ENCODE results near the gene TRAF5. TPM values are rescaled to one million over a fixed set of nuclear protein-coding genes. Genes with fewer than 3 reads are reported as not detected.

TRAF5 gene
- total RNA-seq, 1 donor from 2014 or later = 1.5 TPM

DNA sequence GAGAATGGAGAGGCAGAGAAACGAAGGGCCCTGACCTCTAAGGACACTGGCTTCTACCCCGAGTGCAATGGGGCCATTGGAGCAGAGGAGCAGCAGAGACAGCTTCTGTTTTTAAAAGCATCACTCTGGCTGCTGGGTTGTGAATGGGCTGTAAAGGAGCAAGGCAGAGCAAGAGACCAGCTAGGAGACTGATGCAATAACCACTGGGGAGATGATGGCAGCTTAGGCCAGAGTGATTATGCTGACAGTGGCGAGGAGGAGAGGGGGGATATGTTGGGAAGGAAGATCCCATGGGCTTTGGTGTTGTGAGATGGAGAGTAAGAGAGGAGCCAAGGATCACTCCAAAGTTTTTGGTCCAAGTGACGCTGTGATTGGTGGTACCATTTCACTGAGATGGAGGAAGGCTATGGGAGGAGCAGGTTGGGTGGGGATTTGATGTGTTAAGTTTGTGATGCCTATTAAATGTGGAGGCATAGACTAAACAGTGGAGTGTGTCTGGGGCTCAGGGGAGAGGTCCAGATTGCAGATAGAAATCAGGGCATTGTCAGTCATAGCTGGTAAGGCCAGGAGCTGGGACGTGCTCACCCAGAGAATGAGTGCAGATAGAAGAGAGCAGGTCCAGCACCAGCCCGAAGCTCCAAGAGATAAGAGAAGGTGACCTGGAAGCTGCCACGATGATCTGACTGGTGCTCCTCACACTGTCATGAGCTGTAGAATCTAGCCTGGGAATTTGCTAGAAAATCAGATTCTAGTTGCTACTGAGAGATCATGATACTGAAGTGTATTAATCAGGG is 11.0 kb downstream of the TRAF5 start:
- no peak for DNase-seq
- no peaks in the 10 kb centered on the region for H3K9me3 ChIP-seq (replicated peaks)
- TF ChIP-seq, protein P1, sequence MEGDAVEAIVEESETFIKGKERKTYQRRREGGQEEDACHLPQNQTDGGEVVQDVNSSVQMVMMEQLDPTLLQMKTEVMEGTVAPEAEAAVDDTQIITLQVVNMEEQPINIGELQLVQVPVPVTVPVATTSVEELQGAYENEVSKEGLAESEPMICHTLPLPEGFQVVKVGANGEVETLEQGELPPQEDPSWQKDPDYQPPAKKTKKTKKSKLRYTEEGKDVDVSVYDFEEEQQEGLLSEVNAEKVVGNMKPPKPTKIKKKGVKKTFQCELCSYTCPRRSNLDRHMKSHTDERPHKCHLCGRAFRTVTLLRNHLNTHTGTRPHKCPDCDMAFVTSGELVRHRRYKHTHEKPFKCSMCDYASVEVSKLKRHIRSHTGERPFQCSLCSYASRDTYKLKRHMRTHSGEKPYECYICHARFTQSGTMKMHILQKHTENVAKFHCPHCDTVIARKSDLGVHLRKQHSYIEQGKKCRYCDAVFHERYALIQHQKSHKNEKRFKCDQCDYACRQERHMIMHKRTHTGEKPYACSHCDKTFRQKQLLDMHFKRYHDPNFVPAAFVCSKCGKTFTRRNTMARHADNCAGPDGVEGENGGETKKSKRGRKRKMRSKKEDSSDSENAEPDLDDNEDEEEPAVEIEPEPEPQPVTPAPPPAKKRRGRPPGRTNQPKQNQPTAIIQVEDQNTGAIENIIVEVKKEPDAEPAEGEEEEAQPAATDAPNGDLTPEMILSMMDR (IDR thresholded peaks at IDR 0.05; ENCODE audit: borderline replicate concordance) = no peak
- no peak overlapping the region for H3K4me3 ChIP-seq
- H3K36me3 ChIP-seq = no peaks in the 10 kb centered on the region
- H3K27ac ChIP-seq (replicated peaks) = no peak overlapping the region
- no peaks in the 10 kb centered on the region for H3K27me3 ChIP-seq (ENCODE audit: low read depth)
- peaks cover 8% of the 10 kb centered on the region for H3K4me1 ChIP-seq
- intact Hi-C loops (cut with micrococcal nuclease) = no loop called here

DNA sequence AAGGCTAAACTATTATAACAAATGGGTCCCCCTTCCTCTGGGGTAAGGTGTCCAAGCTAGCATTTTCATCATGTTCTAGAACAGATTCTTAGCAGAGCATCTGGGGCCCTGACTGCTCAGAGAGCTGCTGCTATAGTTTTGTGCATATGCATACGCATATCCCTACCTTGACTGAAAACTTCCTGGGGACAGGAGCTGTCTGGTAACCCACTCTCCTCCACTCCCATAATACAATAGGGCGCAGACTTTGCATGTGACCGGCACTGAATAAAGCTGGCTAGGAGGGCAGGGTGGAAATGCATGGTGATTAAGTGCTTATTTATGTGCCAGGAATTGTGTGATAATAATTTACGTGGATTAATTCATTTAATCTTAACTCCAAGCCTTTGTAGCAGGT is 11.6 kb downstream of the TRAF5 start:
- H3K4me1 ChIP-seq = peaks cover 7% of the 10 kb centered on the region
- H3K4me3 ChIP-seq = no peak overlapping the region
- H3K9me3 ChIP-seq (replicated peaks) = no peaks in the 10 kb centered on the region
- DNase-seq = no peak
- H3K36me3 ChIP-seq = no peaks in the 10 kb centered on the region
- H3K27ac ChIP-seq (replicated peaks) = no peak overlapping the region
- TF ChIP-seq, protein P1 (IDR thresholded peaks at IDR 0.05; ENCODE audit: borderline replicate concordance) = no peak
- intact Hi-C loops (cut with micrococcal nuclease) = no loop called here
- H3K27me3 ChIP-seq (ENCODE audit: low read depth) = no peaks in the 10 kb centered on the region

DNA sequence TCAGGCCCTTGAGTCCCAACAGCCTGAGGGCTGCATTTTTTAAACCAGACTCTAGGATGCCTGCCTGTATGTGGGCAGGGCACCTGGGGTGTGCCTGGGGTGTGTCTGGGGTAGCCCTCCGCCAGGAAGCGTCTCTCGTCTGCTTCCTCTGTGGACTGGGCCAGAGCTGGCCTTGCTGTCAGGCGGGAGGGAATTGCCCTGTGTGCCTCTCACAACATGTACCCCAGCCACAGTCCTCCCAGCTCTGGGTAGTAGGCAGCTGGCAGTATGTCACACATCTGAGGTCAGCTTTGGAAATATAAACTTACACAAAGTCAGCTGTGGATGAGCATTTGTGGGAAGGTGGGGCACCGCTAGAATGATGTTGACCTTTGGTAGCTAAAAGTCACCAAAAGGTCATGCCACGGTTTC is 13.0 kb downstream of the TRAF5 start:
- no peaks in the 10 kb centered on the region for H3K9me3 ChIP-seq (replicated peaks)
- intact Hi-C loops (cut with micrococcal nuclease) = no loop called here
- H3K4me3 ChIP-seq = no peak overlapping the region
- DNase-seq = no peak
- H3K27me3 ChIP-seq (ENCODE audit: low read depth) = no peaks in the 10 kb centered on the region
- peaks cover 7% of the 10 kb centered on the region for H3K4me1 ChIP-seq
- TF ChIP-seq, protein P1 (IDR thresholded peaks at IDR 0.05; ENCODE audit: borderline replicate concordance) = no peak
- H3K36me3 ChIP-seq = no peaks in the 10 kb centered on the region
- no peak overlapping the region for H3K27ac ChIP-seq (replicated peaks)

DNA sequence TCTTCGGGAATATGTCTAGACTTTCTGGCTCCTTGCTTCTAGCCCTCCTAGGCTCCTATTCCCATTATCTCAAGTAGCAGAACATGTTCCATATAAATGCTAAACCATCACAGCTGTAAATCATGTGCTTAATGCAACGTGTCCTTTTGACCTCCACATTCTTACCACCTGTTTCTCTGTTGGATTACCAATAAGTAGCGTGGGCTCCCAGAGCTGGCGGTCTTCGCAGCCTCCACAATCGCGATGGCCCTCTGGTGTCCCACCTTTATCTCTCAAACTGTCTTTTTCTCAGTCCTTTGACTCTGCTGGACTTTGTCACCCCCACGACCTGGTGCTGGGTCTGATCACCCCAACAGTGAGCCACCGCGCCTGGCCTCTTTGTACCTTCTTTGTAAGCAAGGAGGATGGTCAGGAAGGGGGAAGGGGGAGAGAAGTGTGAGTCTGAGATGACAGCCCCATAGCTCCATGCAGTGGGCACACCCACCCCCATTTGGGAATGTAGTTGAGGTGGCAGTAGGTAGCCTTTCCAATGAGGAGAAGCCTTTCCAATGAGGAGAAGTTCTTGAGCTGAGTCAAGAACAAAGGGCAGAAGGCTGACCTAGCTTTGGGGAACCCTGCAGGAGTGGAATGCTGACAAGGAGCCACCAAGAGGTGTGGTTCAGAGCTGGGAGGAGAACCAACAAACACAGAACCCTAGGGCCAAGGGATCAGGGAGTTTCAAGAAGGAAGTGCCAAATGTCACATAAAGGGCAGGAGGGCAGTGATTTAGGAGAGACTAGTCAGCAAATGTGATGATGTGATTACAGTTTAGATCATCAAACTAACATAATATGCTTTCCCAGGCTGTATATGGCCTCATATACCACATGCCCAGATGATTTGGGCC is 14.2 kb downstream of the TRAF5 start:
- intact Hi-C loops (cut with micrococcal nuclease) = no loop called here
- TF ChIP-seq, protein P1 (IDR thresholded peaks at IDR 0.05; ENCODE audit: borderline replicate concordance) = no peak
- no peak overlapping the region for H3K27ac ChIP-seq (replicated peaks)
- no peak for DNase-seq
- peaks cover 4% of the 10 kb centered on the region for H3K4me1 ChIP-seq
- H3K9me3 ChIP-seq (replicated peaks) = no peaks in the 10 kb centered on the region
- no peak overlapping the region for H3K4me3 ChIP-seq
- no peaks in the 10 kb centered on the region for H3K27me3 ChIP-seq (ENCODE audit: low read depth)
- no peaks in the 10 kb centered on the region for H3K36me3 ChIP-seq

DNA sequence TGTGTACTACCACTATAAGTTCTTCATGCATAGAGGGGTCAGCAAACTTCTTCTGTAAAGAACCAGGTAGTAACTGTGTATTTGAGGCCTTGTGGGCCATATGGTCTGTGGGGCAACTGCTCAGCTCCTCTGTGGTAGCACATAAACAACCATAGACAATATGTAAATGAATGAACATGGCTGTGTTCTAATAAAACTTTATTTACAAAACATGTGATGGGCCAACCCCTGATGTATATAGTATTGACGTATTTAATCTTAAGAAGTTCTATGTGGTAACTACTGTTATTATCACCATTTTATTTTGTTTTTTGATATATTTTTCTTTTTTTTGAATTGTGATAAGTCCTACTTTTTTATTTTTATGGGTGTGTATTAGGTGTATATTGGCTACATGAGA is 15.4 kb downstream of the TRAF5 start:
- intact Hi-C loops (cut with micrococcal nuclease) = no loop called here
- H3K4me1 ChIP-seq = no peaks in the 10 kb centered on the region
- no peak for DNase-seq
- TF ChIP-seq, protein P1 (IDR thresholded peaks at IDR 0.05; ENCODE audit: borderline replicate concordance) = no peak
- no peak overlapping the region for H3K27ac ChIP-seq (replicated peaks)
- no peak overlapping the region for H3K4me3 ChIP-seq
- no peaks in the 10 kb centered on the region for H3K36me3 ChIP-seq
- no peaks in the 10 kb centered on the region for H3K9me3 ChIP-seq (replicated peaks)
- no peaks in the 10 kb centered on the region for H3K27me3 ChIP-seq (ENCODE audit: low read depth)

Data from left ventricle myocardium inferior (tissue), 1 donor.